PFSK-1 (cell line): Measurements from ENCODE around the gene SIGMAR1.

Experiments used
- FOXP2 ChIP-seq: optimal IDR thresholded peaks from 2 replicates; pipeline ENCODE3; 2011; ENCODE audit warnings: borderline replicate concordance, control low read depth, inconsistent platforms; ENCODE audit not compliant: insufficient read depth; ENCODE audit errors: extremely low read length, extremely low read depth
- POLR2AphosphoS5 ChIP-seq: IDR thresholded peaks from 2 replicates; pipeline ENCODE4 v1.6.1; 2012; ENCODE audit warnings: low read depth, mild to moderate bottlenecking, control low read depth, low read length, moderate library complexity
- REST ChIP-seq, 2 experiments: IDR thresholded peaks; 2 replicates each; pipeline versions ENCODE4 v1.6.1 to v1.8.0; 2011 to 2012; ENCODE audit warnings: low read depth in 2 of 2, low read length in 2 of 2, control low read depth in 1 of 2, inconsistent platforms in 1 of 2, mild to moderate bottlenecking in 1 of 2, moderate library complexity in 1 of 2; ENCODE audit not compliant: insufficient read depth in 1 of 2
- SIN3A ChIP-seq: IDR thresholded peaks from 2 replicates; pipeline ENCODE4 v1.6.1; 2012; ENCODE audit warnings: mild to moderate bottlenecking, low read length, moderate library complexity, borderline replicate concordance; ENCODE audit not compliant: insufficient read depth
- TAF1 ChIP-seq: IDR thresholded peaks from 2 replicates; pipeline ENCODE4 v1.6.1; 2012; ENCODE audit warnings: low read length, control low read depth, borderline replicate concordance; ENCODE audit not compliant: insufficient read depth

Gene SIGMAR1

GRCh38 chr9:34651876-34652601 is 14.5 kb upstream of the SIGMAR1 start, which contains the start of gene IL11RA:
TSS of gene IL11RA (plus strand) at chr9:34652185. CDS start at chr9:34655218, 3,033 bp downstream.
- TF ChIP-seq POLR2AphosphoS5 (peak; percentile 57; the same call in 1 of the 2 replicates), TAF1 (no peak), FOXP2 (peak; percentile 41), SIN3A (no peak)

GRCh38 chr9:34651321-34651720 is 13.7 kb upstream of the SIGMAR1 start:
- TF ChIP-seq TAF1 (no peak), REST (IDR thresholded peaks at IDR 0.05; ENCODE audit: insufficient read depth in 1 of 2, low read depth in 2 of 2, low read length in 2 of 2) (no peak), FOXP2 (no peak), POLR2AphosphoS5 (no peak), SIN3A (no peak)

GRCh38 chr9:34650816-34651215 is 13.2 kb upstream of the SIGMAR1 start:
- TF ChIP-seq FOXP2 (no peak), POLR2AphosphoS5 (no peak), REST (IDR thresholded peaks at IDR 0.05; ENCODE audit: insufficient read depth in 1 of 2, low read depth in 2 of 2, low read length in 2 of 2) (no peak), TAF1 (no peak), SIN3A (no peak)

GRCh38 chr9:34648673-34649072 is 11.1 kb upstream of the SIGMAR1 start:
- TF ChIP-seq TAF1: no peak
- TF ChIP-seq REST (IDR thresholded peaks at IDR 0.05; ENCODE audit: insufficient read depth in 1 of 2, low read depth in 2 of 2, low read length in 2 of 2): no peak
- no peak for TF ChIP-seq FOXP2
- TF ChIP-seq SIN3A: no peak
- TF ChIP-seq POLR2AphosphoS5: no peak

- no peak for TF ChIP-seq POLR2AphosphoS5
- no peak for TF ChIP-seq SIN3A
- no peak for TF ChIP-seq REST (IDR thresholded peaks at IDR 0.05; ENCODE audit: insufficient read depth in 1 of 2, low read depth in 2 of 2, low read length in 2 of 2)
- no peak for TF ChIP-seq FOXP2
- no peak for TF ChIP-seq TAF1
Observed at GRCh38 chr9:34647651-34648050, 10.1 kb upstream of the SIGMAR1 start.
